DMS79 treated with DMSO at 0.1 percent for 48 hours (cell line): ENCODE data around the gene CSRNP3.

Experiments
- DNase-seq: peaks from one replicate; lab custom pipeline; 2025; lab: John Stamatoyannopoulos, UW

The CSRNP3 gene

DNA sequence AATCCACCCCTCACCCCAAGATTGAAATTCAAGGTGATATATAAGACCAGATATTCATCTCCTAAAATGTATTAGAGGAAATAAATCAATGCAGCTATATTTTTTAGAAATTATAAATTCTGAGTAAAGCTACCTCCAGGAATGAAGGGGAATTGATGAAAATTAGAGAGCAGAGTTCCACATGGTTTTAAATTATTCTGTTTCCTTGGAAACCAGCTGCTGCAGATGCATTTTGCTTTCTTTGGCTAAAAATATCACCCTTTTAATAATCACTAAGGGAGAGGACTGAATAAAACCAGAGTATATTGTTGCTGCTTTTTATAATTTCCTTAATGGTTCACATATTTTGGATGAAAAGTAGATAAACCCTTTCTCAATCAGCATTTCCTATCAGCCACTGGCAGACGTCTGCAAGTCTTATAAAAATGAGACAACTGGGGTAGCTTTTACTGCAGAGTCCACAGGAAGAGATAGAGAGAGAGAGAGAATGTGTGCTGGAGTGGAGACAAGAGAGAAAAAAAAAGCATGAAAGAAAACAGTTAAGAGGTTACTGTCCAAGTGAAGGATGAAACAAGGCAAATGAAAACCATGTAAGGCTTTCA, 2.0 kb downstream of the CSRNP3 start:
- no peak for DNase-seq

- DNase-seq, result no peak
Observed at GRCh38 chr2:165472922-165473321, 3.4 kb downstream of the CSRNP3 start.

- DNase-seq, result no peak
Observed at GRCh38 chr2:165474619-165475276, 5.2 kb downstream of the CSRNP3 start.

- no peak for DNase-seq
Observed at GRCh38 chr2:165475277-165476004, 5.9 kb downstream of the CSRNP3 start.

- DNase-seq, result no peak
Observed at GRCh38 chr2:165479856-165480255, 10.4 kb downstream of the CSRNP3 start.

DNA sequence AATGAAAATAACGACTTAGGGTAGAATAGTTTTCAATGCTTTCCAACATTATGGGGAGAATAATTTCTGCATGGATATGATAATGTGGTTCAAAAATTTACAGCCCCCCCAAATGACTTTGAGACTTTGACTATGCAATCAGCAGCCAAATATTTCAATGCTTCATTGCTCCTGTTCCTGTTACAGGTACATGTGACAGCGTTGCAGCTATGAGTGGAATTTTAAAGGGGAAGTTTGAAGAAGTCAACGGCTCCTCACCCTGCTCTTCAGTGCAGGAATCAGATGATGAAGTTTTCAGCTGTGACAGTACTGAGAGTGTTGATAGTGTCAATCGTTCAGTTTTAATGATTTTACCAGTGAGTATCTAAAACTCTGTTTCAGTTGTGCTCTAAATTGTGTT, 25.1 kb downstream of the CSRNP3 start:
- peak; percentile 9 for DNase-seq

- DNase-seq, result no peak
Observed at GRCh38 chr2:165497659-165498317, 28.3 kb downstream of the CSRNP3 start.

DNA sequence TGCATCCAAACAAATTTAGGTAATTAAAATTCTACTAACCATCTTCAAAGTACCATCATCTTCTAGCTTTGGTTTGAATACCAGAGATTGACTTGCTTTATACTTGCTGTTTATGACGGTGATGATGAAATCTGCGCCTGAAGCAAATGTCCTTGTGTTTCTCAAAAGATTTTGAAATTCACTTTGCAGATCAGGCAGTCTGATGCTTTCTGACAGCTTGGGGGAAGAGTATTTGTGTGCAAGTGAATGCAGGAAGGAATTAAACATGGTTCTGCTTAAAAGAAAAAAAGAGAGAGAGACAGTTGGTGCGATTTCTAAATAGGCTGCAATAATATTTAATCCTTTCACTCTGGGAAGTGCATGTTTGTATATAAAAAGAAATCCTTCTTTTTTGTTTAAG, 29.6 kb downstream of the CSRNP3 start:
- DNase-seq, result no peak

DNA sequence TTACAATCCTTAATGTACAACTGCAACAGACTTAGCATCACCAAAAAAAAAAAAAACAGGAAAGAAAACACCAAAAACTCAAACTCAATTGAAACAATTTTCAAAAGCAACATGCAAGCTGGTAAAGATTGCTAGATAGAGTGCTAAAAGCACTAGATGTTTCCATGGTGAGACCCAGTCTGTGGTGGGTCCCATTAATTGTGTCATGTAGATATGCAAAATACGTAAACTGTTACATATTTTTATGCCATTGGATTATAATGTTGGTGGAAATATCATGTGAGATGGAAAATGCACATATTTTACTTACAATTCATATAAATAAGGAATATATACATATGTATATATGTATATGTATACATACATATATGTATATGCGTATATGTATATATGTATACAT, 30.5 kb downstream of the CSRNP3 start:
- DNase-seq, result no peak

DNA sequence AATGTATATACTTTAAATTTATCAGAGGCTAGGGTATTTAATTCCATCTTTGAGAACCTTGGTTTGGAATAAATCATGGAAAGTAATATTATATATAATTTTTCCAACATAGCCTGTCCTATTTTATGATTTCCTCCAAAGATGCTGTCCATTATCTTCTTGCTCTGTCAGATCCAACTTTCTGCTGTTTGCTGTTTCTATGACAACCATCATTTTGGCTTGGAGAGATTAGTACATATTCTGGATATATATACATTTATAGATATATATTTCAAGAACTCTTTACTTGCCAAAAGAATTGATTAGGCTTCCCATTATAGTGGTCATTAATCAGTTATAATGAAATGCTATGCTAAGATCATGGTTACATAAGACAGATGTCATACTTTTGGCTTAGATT, 31.3 kb downstream of the CSRNP3 start:
- DNase-seq, result no peak

- no peak for DNase-seq
Observed at GRCh38 chr2:165505514-165505913, 36.0 kb downstream of the CSRNP3 start.

DNA sequence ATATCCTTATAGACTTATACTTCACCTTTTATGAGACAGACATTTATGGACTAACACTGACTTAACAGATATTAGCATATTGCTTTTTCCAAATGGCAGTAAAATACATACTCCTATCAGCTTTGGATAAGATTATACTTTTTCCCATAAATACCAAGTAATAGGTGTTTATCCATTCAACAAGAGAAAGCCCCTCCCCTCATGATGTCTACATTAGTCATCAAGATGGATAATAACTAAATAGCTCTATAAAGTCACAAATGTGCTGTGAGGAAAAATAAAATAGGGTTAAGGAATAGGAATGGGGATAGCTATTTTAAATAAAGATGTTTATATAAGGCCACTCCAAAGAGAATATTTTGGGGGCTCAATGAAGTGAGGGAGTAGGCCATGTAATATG, 39.4 kb downstream of the CSRNP3 start:
- no peak for DNase-seq

DNA sequence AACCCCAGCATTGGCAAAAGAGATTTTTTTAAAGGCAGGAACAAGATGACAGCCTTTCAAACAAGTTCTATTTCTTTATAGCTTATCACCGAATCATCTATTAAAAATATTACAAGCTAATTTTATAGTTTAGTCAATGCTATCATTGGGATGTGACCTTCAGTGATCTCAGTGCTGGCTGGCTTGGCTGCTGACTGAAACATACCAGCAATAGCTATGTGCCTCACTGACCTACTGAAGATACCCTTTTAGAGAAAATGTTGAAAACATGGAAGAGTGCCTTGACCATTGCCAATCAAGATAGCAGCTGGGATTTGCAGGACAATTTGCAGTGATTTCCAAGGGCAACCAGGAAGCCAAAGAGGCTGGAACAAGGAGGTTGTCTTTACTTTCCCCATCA, 44.0 kb downstream of the CSRNP3 start:
- no peak for DNase-seq

- DNase-seq, result no peak
Observed at GRCh38 chr2:165518611-165519010, 49.1 kb downstream of the CSRNP3 start.

DNA sequence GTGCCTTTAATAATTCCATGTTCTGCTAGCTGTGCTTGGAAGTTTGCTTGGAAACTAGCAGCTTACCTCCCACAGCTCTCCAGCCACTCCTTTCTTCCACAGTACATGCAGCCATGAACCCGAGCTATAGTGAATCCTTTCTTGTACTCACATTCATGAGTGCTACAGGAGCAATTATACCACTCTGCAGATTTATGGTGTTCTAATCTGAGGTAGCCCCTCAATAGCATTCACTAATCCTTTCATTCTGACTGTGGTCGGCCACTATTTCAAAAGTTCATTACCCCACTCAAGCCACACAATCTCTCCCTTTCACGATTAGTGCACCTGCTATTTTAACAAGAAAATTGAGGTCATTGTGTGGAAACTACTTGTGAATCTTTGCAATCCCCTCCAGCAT, 53.2 kb downstream of the CSRNP3 start:
- DNase-seq, result no peak

- no peak for DNase-seq
Observed at GRCh38 chr2:165524720-165525119, 55.2 kb downstream of the CSRNP3 start.

GRCh38 chr2:165528691-165529090, 59.2 kb downstream of the CSRNP3 start:
- no peak for DNase-seq

- DNase-seq, result no peak
Observed at GRCh38 chr2:165529130-165529529, 59.6 kb downstream of the CSRNP3 start.

- no peak for DNase-seq
Observed at GRCh38 chr2:165533331-165533730, 63.8 kb downstream of the CSRNP3 start.

DNA sequence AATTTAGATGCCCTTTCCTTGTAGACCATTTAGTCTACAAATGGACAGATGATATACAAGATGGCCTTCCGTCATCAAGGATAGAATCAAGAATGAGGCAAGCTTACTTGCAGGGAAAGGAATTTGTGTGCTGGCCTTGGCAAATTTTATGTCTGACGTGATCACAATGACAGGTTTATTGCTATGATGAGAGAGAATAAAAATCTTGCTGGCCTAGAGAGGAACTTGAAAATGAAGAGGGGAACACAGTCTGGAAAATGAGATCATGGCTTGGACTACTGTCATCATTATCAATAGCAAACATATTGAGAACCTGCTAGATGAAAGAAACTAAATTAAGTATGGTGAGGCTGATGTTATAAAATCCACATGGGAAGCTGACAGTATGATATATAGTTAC, 66.0 kb downstream of the CSRNP3 start:
- no peak for DNase-seq

GRCh38 chr2:165536851-165537499, 67.5 kb downstream of the CSRNP3 start:
- DNase-seq, result no peak

DNA sequence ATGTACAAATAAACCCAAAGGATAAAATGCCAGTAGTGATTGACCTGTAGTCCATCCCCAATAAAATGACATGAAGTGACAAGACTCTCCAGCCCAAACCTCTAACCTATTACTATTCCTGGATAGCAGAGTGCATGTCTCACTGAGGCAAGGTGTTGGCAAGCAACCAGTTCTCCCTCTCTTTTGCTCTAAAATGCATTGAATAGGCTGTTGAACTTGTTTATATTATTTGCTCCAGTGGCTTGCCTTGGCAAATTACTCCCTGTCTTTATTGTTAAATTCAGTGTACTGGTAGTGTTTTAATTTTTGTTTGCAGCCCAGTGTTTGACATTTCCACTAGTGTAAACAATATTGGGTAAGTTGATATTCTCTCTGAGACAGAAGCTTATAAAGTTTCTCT, 70.5 kb downstream of the CSRNP3 start:
- DNase-seq, result peak; percentile 80
